Endothelial cell of umbilical vein (primary cell): Measurements from ENCODE around the gene ADCYAP1R1. TPM values are rescaled to one million over a fixed set of nuclear protein-coding genes. Genes with fewer than 3 reads are reported as not detected.

Experiments used
- BruUV-seq: library from RNA; stranded (reverse); fragments of 400-500 nt; replicated peaks from 2 replicates; lab custom pipeline; 2021; lab: Mats Ljungman, UMichigan
- CTCF ChIA-PET: fragments of 300-600, 350-600 bp; sonication (Branson Sonifier 250); formaldehyde crosslinking; loops from one replicate; lab custom pipeline; 2021; ENCODE audit warnings: antibody characterized with exemption, inconsistent platforms; lab: Charles Lee
- POLR2A ChIA-PET: fragments of 300-600, 350-600 bp; sonication (Branson Sonifier 250); formaldehyde crosslinking; loops from one replicate; lab custom pipeline; 2021; ENCODE audit warnings: antibody characterized with exemption, inconsistent platforms; lab: Charles Lee
- DNase-seq: peaks from one replicate; pipeline ENCODE4 v3.0.0-alpha.2; 2011; ENCODE audit warnings: low read depth, low spot score
- FAIRE-seq: peaks from 2 replicates; lab custom pipeline; 2011; peaks lifted over from hg19 to GRCh38; lab: Jason Lieb, UNC
- H2AFZ ChIP-seq: 2 replicates; pipeline ENCODE4 v1.6.0; 2012; ENCODE audit warnings: low read depth, low read length, control low read depth, inconsistent platforms
- H3K27ac ChIP-seq: 2 replicates; pipeline ENCODE4 v1.5.1; 2011; ENCODE audit warnings: low read depth, mild to moderate bottlenecking, control low read depth, low read length, moderate library complexity; ENCODE audit not compliant: insufficient read depth
- H3K27me3 ChIP-seq, 2 experiments: 2 replicates each; pipeline versions ENCODE4 v1.6.0 to v1.6.1; 2011; ENCODE audit warnings: low read length in 2 of 2, mixed read lengths in 1 of 2; ENCODE audit not compliant: control insufficient read depth in 2 of 2, insufficient read depth in 2 of 2
- H3K36me3 ChIP-seq, 2 experiments: 2 replicates in 1 of 2; 3 replicates in 1 of 2; pipeline ENCODE4 v1.5.1; 2011; ENCODE audit warnings: low read length in 2 of 2, mild to moderate bottlenecking in 1 of 2, moderate library complexity in 1 of 2; ENCODE audit not compliant: control insufficient read depth in 2 of 2, insufficient read depth in 2 of 2; ENCODE audit errors: extremely low read depth in 1 of 2
- H3K4me1 ChIP-seq: 3 replicates; pipeline ENCODE4 v1.5.1; 2011; ENCODE audit warnings: mild to moderate bottlenecking, low read length; ENCODE audit not compliant: control insufficient read depth, insufficient read depth; ENCODE audit errors: extremely low read depth
- H3K4me2 ChIP-seq: 2 replicates; pipeline ENCODE4 v1.6.1; 2011; ENCODE audit warnings: low read length, control low read depth, mixed read lengths; ENCODE audit not compliant: insufficient read depth
- H3K4me3 ChIP-seq, 3 experiments: fragments of 200-600 bp in 1 of 3; sonication (generic), shearing (Covaris generic) in 1 of 3; replicated peaks in 1 of 3; 2 replicates each; pipeline ENCODE4 v1.5.1; 2011 to 2016; ENCODE audit warnings: control low read depth in 3 of 3, low read length in 3 of 3, mild to moderate bottlenecking in 2 of 3, inconsistent platforms in 1 of 3, low read depth in 1 of 3, moderate library complexity in 1 of 3; ENCODE audit not compliant: insufficient read depth in 1 of 3
- H3K79me2 ChIP-seq: 2 replicates; pipeline ENCODE4 v1.6.0; 2012; ENCODE audit warnings: low read length, inconsistent platforms; ENCODE audit not compliant: control insufficient read depth, insufficient read depth
- H3K9ac ChIP-seq: replicated peaks from 2 replicates; pipeline ENCODE3; 2011; ENCODE audit warnings: low read length, control low read depth; ENCODE audit not compliant: insufficient read depth; ENCODE audit errors: extremely low read depth
- H3K9me1 ChIP-seq: replicated peaks from 3 replicates; pipeline ENCODE4 v1.6.0; 2011; ENCODE audit warnings: mild to moderate bottlenecking, low read length; ENCODE audit not compliant: control insufficient read depth, insufficient read depth; ENCODE audit errors: extremely low read depth
- H3K9me3 ChIP-seq: replicated peaks from 2 replicates; pipeline ENCODE4 v1.5.1; 2012; ENCODE audit warnings: low read length, inconsistent platforms; ENCODE audit not compliant: control insufficient read depth, insufficient read depth
- H4K20me1 ChIP-seq: replicated peaks from 2 replicates; pipeline ENCODE3; 2011; ENCODE audit warnings: mild to moderate bottlenecking, low read length; ENCODE audit not compliant: control insufficient read depth, insufficient read depth; ENCODE audit errors: extremely low read depth
- EZH2 ChIP-seq: IDR thresholded peaks from 2 replicates; pipeline ENCODE4 v1.6.1; 2012; ENCODE audit warnings: borderline replicate concordance, low read depth, mild to moderate bottlenecking, moderate library complexity, low read length, inconsistent platforms; ENCODE audit not compliant: severe bottlenecking
- FOS ChIP-seq: IDR thresholded peaks from 2 replicates; pipeline ENCODE4 v1.6.1; 2011; ENCODE audit warnings: mild to moderate bottlenecking, low read length, moderate library complexity, borderline replicate concordance; ENCODE audit not compliant: insufficient read depth
- GATA2 ChIP-seq: IDR thresholded peaks from 2 replicates; pipeline ENCODE4 v1.7.0; 2011; ENCODE audit warnings: low read depth, mild to moderate bottlenecking, moderate library complexity, mixed read lengths, low read length; ENCODE audit not compliant: insufficient read length, insufficient read depth
- JUN ChIP-seq: IDR thresholded peaks from 2 replicates; pipeline ENCODE4 v1.6.1; 2011; ENCODE audit warnings: borderline replicate concordance, low read depth; ENCODE audit not compliant: insufficient read length, insufficient read depth
- MYC ChIP-seq: IDR thresholded peaks from one replicate; pipeline ENCODE4 v1.6.1; 2011; ENCODE audit warnings: mild to moderate bottlenecking, low read depth, low read length
- POLR2A ChIP-seq: IDR thresholded peaks from 2 replicates; pipeline ENCODE4 v1.6.1; 2012; ENCODE audit warnings: low read depth, mild to moderate bottlenecking, control low read depth, low read length
- POLR2AphosphoS5 ChIP-seq: IDR thresholded peaks from 2 replicates; pipeline ENCODE4 v1.6.1; 2012; ENCODE audit warnings: low read depth, mild to moderate bottlenecking, control low read depth, low read length, moderate library complexity; ENCODE audit not compliant: insufficient read depth
- dilution Hi-C: fragments of 300-500 bp; cut with MboI; formaldehyde crosslinking; loops from one replicate; pipeline ENCODE4 v1.15.0; 2019; ENCODE audit warnings: low sequenced_read_pairs; ENCODE audit not compliant: extremely low pct_ligation_motif_present
- intact Hi-C: fragments of 100-400 bp; cut with micrococcal nuclease; formaldehyde crosslinking; loops from one replicate; pipeline ENCODE4 v1.10.0; 2022
- polyA plus RNA-seq, 4 experiments: library from polyadenylated mRNA; depleted of rRNA in 3 of 4; stranded (reverse) in 3 of 4; unstranded in 1 of 4; fragments of >200 nt; gene quantifications; 2 replicates each; pipeline versions ENCODE4 v1.2.1 to v1.2.3, GENCODE V29; 2011 to 2012; ENCODE audit warnings: missing spikeins in 1 of 4
- total RNA-seq: library from RNA; stranded (reverse); gene quantifications from 2 replicates; pipeline ENCODE4 v1.2.3, GENCODE V29; 2021
- TF ChIP-seq, protein P1 (sequence below): IDR thresholded peaks from 2 replicates; pipeline ENCODE4 v1.6.1; 2011; ENCODE audit not compliant: insufficient read depth, insufficient read length
- TF ChIP-seq, protein P2 (sequence below), 2 donors: IDR thresholded peaks; 1 replicate in 1 of 2; 2 replicates in 1 of 2; pipeline ENCODE4 v1.5.1; 2011; ENCODE audit warnings: low read length in 2 of 2, mild to moderate bottlenecking in 2 of 2, moderate library complexity in 2 of 2, control low read depth in 1 of 2, inconsistent platforms in 1 of 2, low read depth in 1 of 2; ENCODE audit not compliant: insufficient read depth in 1 of 2; ENCODE audit errors: extremely low read depth in 1 of 2

The ADCYAP1R1 gene
- total and polyA plus RNA-seq, 2 donors (not counting 3 experiments of a cell fraction or from before 2014, with no cell fraction given), result 0.04 TPM; not detected in 1

DNA sequence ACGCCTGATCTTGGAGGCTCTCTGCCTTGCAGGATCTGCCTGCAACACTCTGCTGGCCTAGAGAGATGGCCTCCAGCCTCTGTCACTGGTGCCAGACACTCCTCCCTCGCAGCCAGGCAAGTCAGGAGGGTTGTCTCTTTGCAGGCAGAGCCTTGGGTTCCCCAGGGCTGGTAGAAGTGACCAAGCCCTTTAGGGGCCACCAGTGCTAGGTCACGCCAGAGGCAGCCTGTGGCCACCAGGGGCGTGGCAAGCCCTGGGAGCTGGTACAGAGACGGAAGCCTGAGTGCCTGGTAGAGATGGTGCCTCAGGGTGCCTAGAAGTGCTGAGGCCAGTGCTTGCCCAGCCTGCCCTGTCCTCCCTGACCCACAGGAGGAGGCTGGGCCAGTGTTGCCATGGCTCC lies 9.1 kb downstream of the ADCYAP1R1 start:
- dilution Hi-C loops (no loop called here), intact Hi-C loops (no loop called here)
- ChIA-PET POLR2A (no interaction called here), CTCF (interaction anchor here (1.2 to 4.6 kb wide), 4 partner anchors 13 to 77 kb away, joined by 3 to 73 read pairs (median 8); no protein-coding TSS in a partner anchor)
- TF ChIP-seq, protein P1, sequence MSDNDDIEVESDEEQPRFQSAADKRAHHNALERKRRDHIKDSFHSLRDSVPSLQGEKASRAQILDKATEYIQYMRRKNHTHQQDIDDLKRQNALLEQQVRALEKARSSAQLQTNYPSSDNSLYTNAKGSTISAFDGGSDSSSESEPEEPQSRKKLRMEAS, result no peak
- TF ChIP-seq, protein P2, sequence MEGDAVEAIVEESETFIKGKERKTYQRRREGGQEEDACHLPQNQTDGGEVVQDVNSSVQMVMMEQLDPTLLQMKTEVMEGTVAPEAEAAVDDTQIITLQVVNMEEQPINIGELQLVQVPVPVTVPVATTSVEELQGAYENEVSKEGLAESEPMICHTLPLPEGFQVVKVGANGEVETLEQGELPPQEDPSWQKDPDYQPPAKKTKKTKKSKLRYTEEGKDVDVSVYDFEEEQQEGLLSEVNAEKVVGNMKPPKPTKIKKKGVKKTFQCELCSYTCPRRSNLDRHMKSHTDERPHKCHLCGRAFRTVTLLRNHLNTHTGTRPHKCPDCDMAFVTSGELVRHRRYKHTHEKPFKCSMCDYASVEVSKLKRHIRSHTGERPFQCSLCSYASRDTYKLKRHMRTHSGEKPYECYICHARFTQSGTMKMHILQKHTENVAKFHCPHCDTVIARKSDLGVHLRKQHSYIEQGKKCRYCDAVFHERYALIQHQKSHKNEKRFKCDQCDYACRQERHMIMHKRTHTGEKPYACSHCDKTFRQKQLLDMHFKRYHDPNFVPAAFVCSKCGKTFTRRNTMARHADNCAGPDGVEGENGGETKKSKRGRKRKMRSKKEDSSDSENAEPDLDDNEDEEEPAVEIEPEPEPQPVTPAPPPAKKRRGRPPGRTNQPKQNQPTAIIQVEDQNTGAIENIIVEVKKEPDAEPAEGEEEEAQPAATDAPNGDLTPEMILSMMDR (IDR thresholded peaks at IDR 0.05; ENCODE audit: extremely low read depth in 1 of 2, insufficient read depth in 1 of 2, low read depth in 1 of 2, low read length in 2 of 2), result no peak
- no peak for TF ChIP-seq GATA2
- TF ChIP-seq JUN, result no peak
- TF ChIP-seq POLR2AphosphoS5, result no peak
- no peak for TF ChIP-seq POLR2A
- TF ChIP-seq MYC, result no peak
- no peak for TF ChIP-seq FOS
- TF ChIP-seq EZH2, result no peak
- FAIRE-seq (no peak), DNase-seq (no peak)
- no peaks in the 10 kb centered on the region for H3K27me3 ChIP-seq
- H2AFZ ChIP-seq, result no peak overlapping the region
- no peaks in the 10 kb centered on the region for H4K20me1 ChIP-seq
- H3K4me1 ChIP-seq, result no peaks in the 10 kb centered on the region
- H3K36me3 ChIP-seq, result no peaks in the 10 kb centered on the region
- no TSS peak for BruUV-seq
- H3K27ac ChIP-seq, result no peak overlapping the region
- no peak overlapping the region for H3K9ac ChIP-seq
- no peak overlapping the region for H3K4me2 ChIP-seq
- no peaks in the 10 kb centered on the region for H3K9me1 ChIP-seq
- H3K9me3 ChIP-seq, result no peaks in the 10 kb centered on the region
- H3K79me2 ChIP-seq, result no peaks in the 10 kb centered on the region
- no peak overlapping the region for H3K4me3 ChIP-seq
